Activated CD4-positive, alpha-beta T cell treated with anti-CD3 and anti-CD28 coated beads, Interleukin-2, amount 10 ng/mL, durations not matched to agents 24 days and 14 days (primary cell): ENCODE results near the gene ALG1. TPM values are rescaled to one million over a fixed set of nuclear protein-coding genes. Genes with fewer than 3 reads are reported as not detected.
"Not testable (repeated sequence)": the region's sequence is repeated elsewhere in the genome, so short reads cannot be mapped to it uniquely, and the experiment has no call there.

Experiments used
- DNase-seq: peaks from one replicate; pipeline ENCODE4 v3.0.0; 2022
- H3K27ac Mint-ChIP-seq: one replicate; pipeline ENCODE4 v1.8.0; 2022; ENCODE audit warnings: mild to moderate bottlenecking, mixed read lengths
- H3K27me3 Mint-ChIP-seq: one replicate; pipeline ENCODE4 v1.8.0; 2022; ENCODE audit warnings: mixed read lengths
- H3K36me3 Mint-ChIP-seq: one replicate; pipeline ENCODE4 v1.8.0; 2022; ENCODE audit warnings: low read depth, mild to moderate bottlenecking, mixed read lengths
- H3K4me1 Mint-ChIP-seq: one replicate; pipeline ENCODE4 v1.8.0; 2021; ENCODE audit warnings: mixed read lengths
- H3K4me3 Mint-ChIP-seq: one replicate; pipeline ENCODE4 v1.8.0; 2022; ENCODE audit warnings: mild to moderate bottlenecking, moderate library complexity, mixed read lengths
- H3K9me3 Mint-ChIP-seq: one replicate; pipeline ENCODE4 v1.8.0; 2021; ENCODE audit warnings: mixed read lengths
- intact Hi-C: fragments of 100-400 bp; cut with micrococcal nuclease; formaldehyde crosslinking; loops from one replicate; pipeline ENCODE4 v1.15.1; 2023
- total RNA-seq: library from RNA; stranded (reverse); gene quantifications from 2 replicates; pipeline ENCODE4 v1.2.3, GENCODE V29; 2022

The ALG1 gene
- total RNA-seq, 1 donor from 2014 or later: 36.1 TPM

GRCh38 chr16:5072334-5073278 lies 963 bp downstream of the ALG1 start:
- Mint-ChIP-seq H3K36me3 (peaks cover 22% of the 10 kb centered on the region), H3K27ac (peak overlapping the region; percentile 99), H3K9me3 (no peaks in the 10 kb centered on the region), H3K27me3 (no peaks in the 10 kb centered on the region), H3K4me1 (peaks cover 23% of the 10 kb centered on the region), H3K4me3 (peak overlapping the region; percentile 100)
- no peak for DNase-seq
- intact Hi-C loops: loop anchor here (2.0 to 5.0 kb wide), 2 partner anchors 24 to 40 kb away; partner anchors contain the start of genes EEF2KMT and NAGPA

GRCh38 chr16:5073279-5073629 lies 1.6 kb downstream of the ALG1 start:
- Mint-ChIP-seq H3K9me3 (no peaks in the 10 kb centered on the region), H3K4me1 (peaks cover 23% of the 10 kb centered on the region), H3K27me3 (no peaks in the 10 kb centered on the region), H3K36me3 (peaks cover 22% of the 10 kb centered on the region), H3K27ac (peak overlapping the region; percentile 10), H3K4me3 (peak overlapping the region; percentile 100)
- DNase-seq: no peak
- intact Hi-C loops: loop anchor here (2.0 to 5.0 kb wide), 2 partner anchors 24 to 41 kb away; partner anchors contain the start of genes EEF2KMT and NAGPA

- peaks cover 22% of the 10 kb centered on the region for H3K36me3 Mint-ChIP-seq
Measured at GRCh38 chr16:5073771-5074170, 2.1 kb downstream of the ALG1 start.

GRCh38 chr16:5075637-5076036 lies 4.0 kb downstream of the ALG1 start:
- no peak overlapping the region for H3K4me3 Mint-ChIP-seq
- H3K27me3 Mint-ChIP-seq: no peaks in the 10 kb centered on the region
- intact Hi-C loops: no loop called here
- no peak overlapping the region for H3K27ac Mint-ChIP-seq
- DNase-seq: no peak
- peaks cover 25% of the 10 kb centered on the region for H3K36me3 Mint-ChIP-seq
- H3K9me3 Mint-ChIP-seq: no peaks in the 10 kb centered on the region
- H3K4me1 Mint-ChIP-seq: peaks cover 23% of the 10 kb centered on the region

More at GRCh38 chr16:5073771-5074170, 2.1 kb downstream of the ALG1 start:
- H3K27me3 Mint-ChIP-seq, H3K4me3 Mint-ChIP-seq, H3K9me3 Mint-ChIP-seq, H3K27ac Mint-ChIP-seq, DNase-seq: not testable (repeated sequence)
- intact Hi-C loops: loop anchor here (2.0 to 5.0 kb wide), 2 partner anchors 23 to 41 kb away; partner anchors contain the start of genes EEF2KMT and NAGPA
- H3K4me1 Mint-ChIP-seq: peaks cover 23% of the 10 kb centered on the region

GRCh38 chr16:5077304-5077703 lies 5.7 kb downstream of the ALG1 start:
- no peak overlapping the region for H3K27ac Mint-ChIP-seq
- H3K9me3 Mint-ChIP-seq: no peaks in the 10 kb centered on the region
- no peaks in the 10 kb centered on the region for H3K27me3 Mint-ChIP-seq
- H3K4me1 Mint-ChIP-seq: peaks cover 11% of the 10 kb centered on the region
- no peak overlapping the region for H3K4me3 Mint-ChIP-seq
- peaks cover 27% of the 10 kb centered on the region for H3K36me3 Mint-ChIP-seq
- intact Hi-C loops: no loop called here
- no peak for DNase-seq

- Mint-ChIP-seq H3K27ac (no peak overlapping the region), H3K36me3 (peaks cover 32% of the 10 kb centered on the region), H3K9me3 (no peaks in the 10 kb centered on the region), H3K4me1 (no peaks in the 10 kb centered on the region), H3K4me3 (no peak overlapping the region), H3K27me3 (no peaks in the 10 kb centered on the region)
- DNase-seq: no peak
- intact Hi-C loops: no loop called here
Measured at GRCh38 chr16:5078626-5079025, 7.0 kb downstream of the ALG1 start.

- H3K27ac Mint-ChIP-seq, H3K4me1 Mint-ChIP-seq, intact Hi-C loops, H3K9me3 Mint-ChIP-seq, H3K4me3 Mint-ChIP-seq, H3K27me3 Mint-ChIP-seq, DNase-seq: not testable (repeated sequence)
- H3K36me3 Mint-ChIP-seq: peaks cover 34% of the 10 kb centered on the region
Measured at GRCh38 chr16:5080461-5080860, 8.8 kb downstream of the ALG1 start.

GRCh38 chr16:5080996-5081395 lies 9.4 kb downstream of the ALG1 start:
- intact Hi-C loops, H3K9me3 Mint-ChIP-seq, DNase-seq, H3K27ac Mint-ChIP-seq, H3K4me1 Mint-ChIP-seq, H3K4me3 Mint-ChIP-seq, H3K27me3 Mint-ChIP-seq: not testable (repeated sequence)
- peaks cover 31% of the 10 kb centered on the region for H3K36me3 Mint-ChIP-seq

GRCh38 chr16:5083646-5084045 lies 12.0 kb downstream of the ALG1 start:
- H3K27ac Mint-ChIP-seq, intact Hi-C loops, H3K27me3 Mint-ChIP-seq, H3K4me1 Mint-ChIP-seq, DNase-seq, H3K4me3 Mint-ChIP-seq, H3K9me3 Mint-ChIP-seq: not testable (repeated sequence)
- H3K36me3 Mint-ChIP-seq: peaks cover 32% of the 10 kb centered on the region

GRCh38 chr16:5084099-5084731 lies 12.6 kb downstream of the ALG1 start:
- intact Hi-C loops, H3K4me3 Mint-ChIP-seq, DNase-seq, H3K9me3 Mint-ChIP-seq, H3K27me3 Mint-ChIP-seq, H3K4me1 Mint-ChIP-seq: not testable (repeated sequence)
- H3K27ac Mint-ChIP-seq: peak overlapping the region; percentile 11
- peaks cover 32% of the 10 kb centered on the region for H3K36me3 Mint-ChIP-seq

- intact Hi-C loops: not testable (repeated sequence)
Measured at GRCh38 chr16:5084802-5085201, 13.2 kb downstream of the ALG1 start.

GRCh38 chr16:5085716-5086115 lies 14.1 kb downstream of the ALG1 start:
- peaks cover 30% of the 10 kb centered on the region for H3K36me3 Mint-ChIP-seq
- DNase-seq, H3K4me3 Mint-ChIP-seq, H3K27ac Mint-ChIP-seq, intact Hi-C loops, H3K27me3 Mint-ChIP-seq, H3K4me1 Mint-ChIP-seq, H3K9me3 Mint-ChIP-seq: not testable (repeated sequence)

More at GRCh38 chr16:5084802-5085201, 13.2 kb downstream of the ALG1 start:
- not testable (repeated sequence) for H3K27me3 Mint-ChIP-seq, H3K9me3 Mint-ChIP-seq, H3K4me3 Mint-ChIP-seq, H3K4me1 Mint-ChIP-seq, H3K27ac Mint-ChIP-seq
- H3K36me3 Mint-ChIP-seq: peaks cover 30% of the 10 kb centered on the region
- peak; percentile 87 for DNase-seq

GRCh38 chr16:5088086-5088790 lies 16.6 kb downstream of the ALG1 start:
- intact Hi-C loops, H3K4me3 Mint-ChIP-seq, H3K4me1 Mint-ChIP-seq, H3K27me3 Mint-ChIP-seq, H3K27ac Mint-ChIP-seq, H3K9me3 Mint-ChIP-seq, DNase-seq: not testable (repeated sequence)
- H3K36me3 Mint-ChIP-seq: peaks cover 26% of the 10 kb centered on the region

GRCh38 chr16:5088936-5089335 lies 17.3 kb downstream of the ALG1 start:
- intact Hi-C loops, H3K27ac Mint-ChIP-seq, H3K9me3 Mint-ChIP-seq, H3K4me1 Mint-ChIP-seq, H3K27me3 Mint-ChIP-seq, DNase-seq, H3K4me3 Mint-ChIP-seq: not testable (repeated sequence)
- H3K36me3 Mint-ChIP-seq: peaks cover 27% of the 10 kb centered on the region
